ENCODE measurements around the gene CSHL1.
"Not testable (repeated sequence)": the region's sequence is repeated elsewhere in the genome, so short reads cannot be mapped to it uniquely, and the experiment has no call there.

- TF ChIP-seq, protein P1, sequence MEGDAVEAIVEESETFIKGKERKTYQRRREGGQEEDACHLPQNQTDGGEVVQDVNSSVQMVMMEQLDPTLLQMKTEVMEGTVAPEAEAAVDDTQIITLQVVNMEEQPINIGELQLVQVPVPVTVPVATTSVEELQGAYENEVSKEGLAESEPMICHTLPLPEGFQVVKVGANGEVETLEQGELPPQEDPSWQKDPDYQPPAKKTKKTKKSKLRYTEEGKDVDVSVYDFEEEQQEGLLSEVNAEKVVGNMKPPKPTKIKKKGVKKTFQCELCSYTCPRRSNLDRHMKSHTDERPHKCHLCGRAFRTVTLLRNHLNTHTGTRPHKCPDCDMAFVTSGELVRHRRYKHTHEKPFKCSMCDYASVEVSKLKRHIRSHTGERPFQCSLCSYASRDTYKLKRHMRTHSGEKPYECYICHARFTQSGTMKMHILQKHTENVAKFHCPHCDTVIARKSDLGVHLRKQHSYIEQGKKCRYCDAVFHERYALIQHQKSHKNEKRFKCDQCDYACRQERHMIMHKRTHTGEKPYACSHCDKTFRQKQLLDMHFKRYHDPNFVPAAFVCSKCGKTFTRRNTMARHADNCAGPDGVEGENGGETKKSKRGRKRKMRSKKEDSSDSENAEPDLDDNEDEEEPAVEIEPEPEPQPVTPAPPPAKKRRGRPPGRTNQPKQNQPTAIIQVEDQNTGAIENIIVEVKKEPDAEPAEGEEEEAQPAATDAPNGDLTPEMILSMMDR (IDR thresholded peaks at IDR 0.05) = not testable (repeated sequence)
- TF ChIP-seq ZFX (IDR thresholded peaks at IDR 0.05; ENCODE audit: borderline replicate concordance) = not testable (repeated sequence)
Observed at GRCh38 chr17:63874061-63874626, 36.9 kb downstream of the CSHL1 start.
